GM12801 (cell line): ENCODE results near the gene CACNA1D.

Experiments
- CTCF ChIP-seq: IDR thresholded peaks from one replicate; pipeline ENCODE4 v1.5.1; 2011; ENCODE audit warnings: control low read depth; ENCODE audit not compliant: insufficient read length; ENCODE audit errors: extremely low read depth

Gene CACNA1D

GRCh38 chr3:53820084-53820483, 325.7 kb downstream of the CACNA1D start:
- no peak for TF ChIP-seq CTCF

- no peak for TF ChIP-seq CTCF
These were observed 326.6 kb downstream of the CACNA1D start for GRCh38 chr3:53820756-53821580.

GRCh38 chr3:53821631-53822121, 327.3 kb downstream of the CACNA1D start:
- TF ChIP-seq CTCF, result no peak

- no peak for TF ChIP-seq CTCF
These were observed 327.9 kb downstream of the CACNA1D start for GRCh38 chr3:53822331-53822741.

- TF ChIP-seq CTCF, result no peak
These were observed 328.9 kb downstream of the CACNA1D start for GRCh38 chr3:53823026-53823955.

GRCh38 chr3:53823956-53824657, 329.7 kb downstream of the CACNA1D start:
- TF ChIP-seq CTCF, result no peak

- TF ChIP-seq CTCF, result no peak
These were observed 330.4 kb downstream of the CACNA1D start for GRCh38 chr3:53824795-53825194.
